ENCODE results near the gene AKR1C2. TPM values are rescaled to one million over a fixed set of nuclear protein-coding genes. Genes with fewer than 3 reads are reported as not detected.

Gene AKR1C2
- total RNA-seq, 2 donors from 2014 or later = 8.5 to 39.9 TPM

GRCh38 chr10:5043716-5044115 is 40.1 kb upstream of the AKR1C2 start:
- Histone ChIP-seq H3K9me3 (no peaks in the 10 kb centered on the region), H3K9ac (ENCODE audit: low read depth in 2 of 2, low read length in 2 of 2) (no peak overlapping the region), H3K27me3 (no peaks in the 10 kb centered on the region), H3K4me3 (no peak overlapping the region), H3K36me3 (no peaks in the 10 kb centered on the region), H3K27ac (peak overlapping the region; percentile 47), H3K4me1 (no peaks in the 10 kb centered on the region)
- DNase-seq = peak; percentile 83
- intact Hi-C loops (cut with DNase I) = no loop called here
- TF ChIP-seq CTCF (IDR thresholded peaks at IDR 0.05) = no peak

- intact Hi-C loops (cut with DNase I) = no loop called here
- Histone ChIP-seq H3K27me3 (no peaks in the 10 kb centered on the region), H3K4me1 (no peaks in the 10 kb centered on the region), H3K9ac (ENCODE audit: low read depth in 2 of 2, low read length in 2 of 2) (no peak overlapping the region), H3K36me3 (no peaks in the 10 kb centered on the region), H3K4me3 (no peak overlapping the region), H3K9me3 (no peaks in the 10 kb centered on the region), H3K27ac (peak overlapping the region; percentile 47)
- no peak for TF ChIP-seq CTCF (IDR thresholded peaks at IDR 0.05)
- peak; percentile 15 for DNase-seq
Measured at GRCh38 chr10:5042922-5043321, 39.3 kb upstream of the AKR1C2 start.

- DNase-seq = peak; percentile 11
- H3K27ac ChIP-seq = no peak overlapping the region
Measured at GRCh38 chr10:5041471-5042023, 37.9 kb upstream of the AKR1C2 start.

GRCh38 chr10:5040781-5041470 is 37.3 kb upstream of the AKR1C2 start:
- intact Hi-C loops (cut with DNase I) = no loop called here
- DNase-seq = peak; percentile 13
- Histone ChIP-seq H3K4me3 (no peak overlapping the region), H3K9me3 (no peaks in the 10 kb centered on the region), H3K27ac (no peak overlapping the region), H3K4me1 (no peaks in the 10 kb centered on the region), H3K27me3 (no peaks in the 10 kb centered on the region), H3K36me3 (no peaks in the 10 kb centered on the region), H3K9ac (ENCODE audit: low read depth in 2 of 2, low read length in 2 of 2) (no peak overlapping the region)
- no peak for TF ChIP-seq CTCF (IDR thresholded peaks at IDR 0.05)

More at GRCh38 chr10:5041471-5042023, 37.9 kb upstream of the AKR1C2 start:
- Histone ChIP-seq H3K4me3 (no peak overlapping the region), H3K36me3 (no peaks in the 10 kb centered on the region), H3K4me1 (no peaks in the 10 kb centered on the region), H3K9ac (ENCODE audit: low read depth in 2 of 2, low read length in 2 of 2) (no peak overlapping the region), H3K9me3 (no peaks in the 10 kb centered on the region), H3K27me3 (no peaks in the 10 kb centered on the region)
- no peak for TF ChIP-seq CTCF (IDR thresholded peaks at IDR 0.05)
- intact Hi-C loops (cut with DNase I) = no loop called here

- Histone ChIP-seq H3K9me3 (no peaks in the 10 kb centered on the region), H3K36me3 (no peaks in the 10 kb centered on the region), H3K4me1 (no peaks in the 10 kb centered on the region), H3K4me3 (no peak overlapping the region), H3K27me3 (no peaks in the 10 kb centered on the region), H3K9ac (ENCODE audit: low read depth in 2 of 2, low read length in 2 of 2) (no peak overlapping the region), H3K27ac (no peak overlapping the region)
- no peak for TF ChIP-seq CTCF (IDR thresholded peaks at IDR 0.05)
- intact Hi-C loops (cut with DNase I) = no loop called here
- DNase-seq = peak; percentile 13
Measured at GRCh38 chr10:5040010-5040673, 36.5 kb upstream of the AKR1C2 start.
